Suprapubic skin (tissue), 4 donors: ENCODE results near the gene F7. TPM values are rescaled to one million over a fixed set of nuclear protein-coding genes. Genes with fewer than 3 reads are reported as not detected.

Experiments used
- DNase-seq, 2 donors: peaks; one replicate each; pipeline ENCODE4 v3.0.0-alpha.2; 2019; ENCODE audit warnings: low spot score in 2 of 2
- H3K27ac ChIP-seq: fragments of 200-600 bp; sonication (generic); one replicate; pipeline ENCODE4 v1.5.1; 2019
- H3K27me3 ChIP-seq: fragments of 200-600 bp; sonication (generic); one replicate; pipeline ENCODE4 v1.5.1; 2019
- H3K36me3 ChIP-seq: fragments of 200-600 bp; sonication (generic); one replicate; pipeline ENCODE4 v1.5.1; 2019
- H3K4me1 ChIP-seq: fragments of 200-600 bp; sonication (generic); one replicate; pipeline ENCODE4 v1.5.1; 2019
- H3K4me3 ChIP-seq: fragments of 200-600 bp; sonication (generic); one replicate; pipeline ENCODE4 v1.5.1; 2019; ENCODE audit warnings: mild to moderate bottlenecking
- H3K9me3 ChIP-seq: fragments of 200-600 bp; sonication (generic); one replicate; pipeline ENCODE4 v1.5.1; 2019
- CTCF ChIP-seq, 2 donors: fragments of 200-600 bp in 1 of 2; fragments of 450-650 bp in 1 of 2; sonication (generic) in 1 of 2; IDR thresholded peaks; one replicate each; pipeline ENCODE4 v1.5.1; 2016 to 2019; ENCODE audit warnings: antibody characterized with exemption in 2 of 2, mild to moderate bottlenecking in 1 of 2, moderate library complexity in 1 of 2
- EP300 ChIP-seq: sonication (generic); formaldehyde crosslinking; IDR thresholded peaks from one replicate; pipeline ENCODE4 v1.6.1; 2017; ENCODE audit warnings: antibody characterized with exemption
- POLR2A ChIP-seq, 2 donors: fragments of 450-650 bp; IDR thresholded peaks; one replicate each; pipeline ENCODE4 v1.6.1; 2017; ENCODE audit warnings: antibody characterized with exemption in 2 of 2, mild to moderate bottlenecking in 2 of 2, moderate library complexity in 2 of 2
- POLR2AphosphoS5 ChIP-seq, 3 donors: sonication (generic); formaldehyde crosslinking; IDR thresholded peaks; one replicate each; pipeline ENCODE4 v1.6.1; 2017; ENCODE audit warnings: antibody characterized with exemption in 3 of 3
- WGBS: methylation state at CpG from one replicate; pipeline ENCODE4 v1.1.5; 2018; 5-methylcytosine and 5-hydroxymethylcytosine counted together
- total RNA-seq, 4 donors: library from RNA; depleted of rRNA; stranded (reverse); fragments of >200 nt; gene quantifications; one replicate each; pipeline ENCODE4 v1.1.0, GENCODE V29; 2016

The F7 gene
- total RNA-seq, 4 donors from 2014 or later: not detected

GRCh38 chr13:113092776-113093579 lies 12.6 kb upstream of the F7 start:
- no peak overlapping the region for H3K27ac ChIP-seq
- H3K4me3 ChIP-seq: no peak overlapping the region
- H3K27me3 ChIP-seq: no peaks in the 10 kb centered on the region
- no peaks in the 10 kb centered on the region for H3K9me3 ChIP-seq
- TF ChIP-seq EP300: no peak
- no peak for TF ChIP-seq CTCF (IDR thresholded peaks at IDR 0.05)
- no peak for TF ChIP-seq POLR2AphosphoS5 (IDR thresholded peaks at IDR 0.05)
- no peak for TF ChIP-seq POLR2A (IDR thresholded peaks at IDR 0.05)
- H3K4me1 ChIP-seq: no peaks in the 10 kb centered on the region
- no peak for DNase-seq
- WGBS: 87% methylated on average over 25 of the region's 25 CpGs
- peaks cover 35% of the 10 kb centered on the region for H3K36me3 ChIP-seq

- Histone ChIP-seq H3K4me3 (no peak overlapping the region), H3K27ac (no peak overlapping the region), H3K9me3 (no peaks in the 10 kb centered on the region), H3K4me1 (no peaks in the 10 kb centered on the region), H3K36me3 (peaks cover 26% of the 10 kb centered on the region), H3K27me3 (no peaks in the 10 kb centered on the region)
- WGBS: 89% methylated on average over 22 of the region's 29 CpGs
- DNase-seq: no peak
- TF ChIP-seq POLR2AphosphoS5 (IDR thresholded peaks at IDR 0.05): no peak
These were observed 11.8 kb upstream of the F7 start for GRCh38 chr13:113093580-113094409.

GRCh38 chr13:113094410-113094800 lies 11.2 kb upstream of the F7 start:
- Histone ChIP-seq H3K9me3 (no peaks in the 10 kb centered on the region), H3K27ac (no peak overlapping the region), H3K4me3 (no peak overlapping the region), H3K27me3 (no peaks in the 10 kb centered on the region), H3K4me1 (no peaks in the 10 kb centered on the region), H3K36me3 (peaks cover 24% of the 10 kb centered on the region)
- 94% methylated on average over 6 of the region's 14 CpGs for whole genome bisulfite sequencing
- TF ChIP-seq CTCF (IDR thresholded peaks at IDR 0.05): no peak
- TF ChIP-seq POLR2A (IDR thresholded peaks at IDR 0.05): no peak
- no peak for TF ChIP-seq POLR2AphosphoS5 (IDR thresholded peaks at IDR 0.05)
- no peak for TF ChIP-seq EP300
- DNase-seq: no peak

GRCh38 chr13:113095146-113096051 lies 10.2 kb upstream of the F7 start:
- DNase-seq: no peak
- H3K9me3 ChIP-seq: no peaks in the 10 kb centered on the region
- no peak for TF ChIP-seq POLR2AphosphoS5 (IDR thresholded peaks at IDR 0.05)
- no peak for TF ChIP-seq EP300
- TF ChIP-seq CTCF (IDR thresholded peaks at IDR 0.05): no peak
- TF ChIP-seq POLR2A (IDR thresholded peaks at IDR 0.05): no peak
- no peaks in the 10 kb centered on the region for H3K4me1 ChIP-seq
- H3K36me3 ChIP-seq: peaks cover 15% of the 10 kb centered on the region
- 91% methylated on average over 17 of the region's 25 CpGs for WGBS
- H3K4me3 ChIP-seq: no peak overlapping the region
- H3K27me3 ChIP-seq: no peaks in the 10 kb centered on the region
- no peak overlapping the region for H3K27ac ChIP-seq

GRCh38 chr13:113096052-113096744 lies 9.4 kb upstream of the F7 start:
- H3K36me3 ChIP-seq: peaks cover 9% of the 10 kb centered on the region
- no peak for DNase-seq
- no peak overlapping the region for H3K27ac ChIP-seq
- no peaks in the 10 kb centered on the region for H3K4me1 ChIP-seq
- H3K27me3 ChIP-seq: no peaks in the 10 kb centered on the region
- TF ChIP-seq POLR2AphosphoS5 (IDR thresholded peaks at IDR 0.05) (no peak), POLR2A (IDR thresholded peaks at IDR 0.05) (no peak), CTCF (IDR thresholded peaks at IDR 0.05) (no peak), EP300 (no peak)
- H3K4me3 ChIP-seq: no peak overlapping the region
- 95% methylated on average over 25 of the region's 61 CpGs for WGBS
- no peaks in the 10 kb centered on the region for H3K9me3 ChIP-seq
